HEK293T (cell line): ENCODE measurements around the gene ASIC5.

ENCODE experiments used
- ARNT ChIP-seq: fragments of 450-650 bp; IDR thresholded peaks from 2 replicates; pipeline ENCODE4 v1.6.1; 2017; ENCODE audit warnings: mild to moderate bottlenecking
- BHLHE40 ChIP-seq: fragments of 450-650 bp; IDR thresholded peaks from 2 replicates; pipeline ENCODE4 v1.6.1; 2016; ENCODE audit warnings: mild to moderate bottlenecking, moderate library complexity, borderline replicate concordance
- CTBP1 ChIP-seq: fragments of 450-650 bp; IDR thresholded peaks from 2 replicates; pipeline ENCODE4 v1.6.1; 2016; ENCODE audit warnings: borderline replicate concordance
- ELF4 ChIP-seq: fragments of 450-650 bp; IDR thresholded peaks from 2 replicates; pipeline ENCODE4 v1.6.1; 2017; ENCODE audit warnings: antibody characterized with exemption
- FOXA1 ChIP-seq: fragments of 450-650 bp; IDR thresholded peaks from 2 replicates; pipeline ENCODE4 v1.6.1; 2016; ENCODE audit warnings: mild to moderate bottlenecking
- FOXK2 ChIP-seq: fragments of 450-650 bp; IDR thresholded peaks from 2 replicates; pipeline ENCODE4 v1.6.1; 2016; ENCODE audit warnings: mild to moderate bottlenecking
- FOXM1 ChIP-seq: fragments of 450-650 bp; IDR thresholded peaks from 2 replicates; pipeline ENCODE4 v1.6.1; 2017; ENCODE audit warnings: mild to moderate bottlenecking, borderline replicate concordance
- HDGF ChIP-seq: fragments of 450-650 bp; IDR thresholded peaks from 2 replicates; pipeline ENCODE4 v1.6.1; 2017; ENCODE audit warnings: antibody characterized with exemption, borderline replicate concordance
- LEF1 ChIP-seq: fragments of 450-650 bp; IDR thresholded peaks from 2 replicates; pipeline ENCODE4 v1.6.1; 2017; ENCODE audit warnings: mild to moderate bottlenecking, borderline replicate concordance
- NFRKB ChIP-seq: fragments of 450-650 bp; IDR thresholded peaks from 2 replicates; pipeline ENCODE4 v1.6.1; 2016; ENCODE audit warnings: mild to moderate bottlenecking, moderate library complexity
- PKNOX1 ChIP-seq: fragments of 450-650 bp; IDR thresholded peaks from 2 replicates; pipeline ENCODE4 v1.6.1; 2016
- SP1 ChIP-seq: fragments of 450-650 bp; IDR thresholded peaks from 2 replicates; pipeline ENCODE4 v1.6.1; 2017
- SUZ12 ChIP-seq: fragments of 450-650 bp; IDR thresholded peaks from 2 replicates; pipeline ENCODE4 v1.6.1; 2016; ENCODE audit warnings: mild to moderate bottlenecking
- TARDBP ChIP-seq: fragments of 450-650 bp; IDR thresholded peaks from 2 replicates; pipeline ENCODE4 v1.6.1; 2016

- TF ChIP-seq FOXK2: no peak
- TF ChIP-seq ELF4: no peak
- TF ChIP-seq BHLHE40: no peak
- TF ChIP-seq CTBP1: no peak
- no peak for TF ChIP-seq HDGF
- no peak for TF ChIP-seq SUZ12
- TF ChIP-seq SP1: no peak
- no peak for TF ChIP-seq FOXM1
- no peak for TF ChIP-seq LEF1
- TF ChIP-seq FOXA1: no peak
- TF ChIP-seq PKNOX1: no peak
- no peak for TF ChIP-seq ARNT
- TF ChIP-seq NFRKB: no peak
- no peak for TF ChIP-seq TARDBP
These were observed 19.1 kb downstream of the ASIC5 start for GRCh38 chr4:155846929-155847328.
